HG03196 (cell line): ENCODE results near the gene TMEM132D.

Experiments used
- ATAC-seq: cut with Tn5 transposase; IDR thresholded peaks from one replicate; pipeline ENCODE4 v1.9.1; 2021; ENCODE audit not compliant: unreplicated experiment

Gene TMEM132D

GRCh38 chr12:129605666-129606065 is 298.2 kb downstream of the TMEM132D start:
- ATAC-seq, result no peak

DNA sequence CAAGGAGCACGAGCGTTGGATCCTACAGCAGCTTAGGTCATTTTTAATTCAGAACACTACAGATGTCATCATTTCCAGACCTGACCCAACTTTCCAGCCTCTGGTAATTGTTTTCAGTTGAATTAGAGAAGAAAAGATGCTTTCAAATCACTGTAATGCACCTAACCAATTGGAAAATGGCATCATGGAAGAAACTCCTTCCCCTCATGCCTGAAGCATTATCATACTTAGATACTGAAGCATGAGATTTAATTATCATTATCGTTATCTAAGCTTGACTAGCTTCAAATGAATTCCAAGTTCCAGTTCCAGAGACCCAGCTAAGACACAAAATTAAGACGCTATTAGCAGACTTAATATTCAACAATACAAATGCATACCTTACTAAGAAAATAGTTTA is 299.3 kb downstream of the TMEM132D start:
- ATAC-seq, result no peak

DNA sequence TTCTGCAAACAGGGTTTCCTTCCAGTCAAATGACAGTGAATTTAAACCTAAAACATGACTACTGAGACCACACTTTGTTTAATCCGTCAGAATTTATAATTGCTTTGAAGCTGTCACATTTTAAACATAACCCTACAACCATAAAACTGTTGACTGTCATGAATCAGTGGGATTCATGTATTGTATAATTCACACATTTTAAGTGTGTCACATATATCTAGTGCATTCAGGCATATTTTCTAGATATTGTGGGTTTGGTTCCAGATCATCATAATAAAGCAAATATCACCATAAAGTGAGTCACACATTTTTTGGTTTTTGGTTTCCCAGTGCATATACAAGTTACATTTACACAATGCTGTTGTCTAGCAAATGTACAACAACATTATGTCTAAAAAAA is 304.4 kb downstream of the TMEM132D start:
- ATAC-seq, result no peak

DNA sequence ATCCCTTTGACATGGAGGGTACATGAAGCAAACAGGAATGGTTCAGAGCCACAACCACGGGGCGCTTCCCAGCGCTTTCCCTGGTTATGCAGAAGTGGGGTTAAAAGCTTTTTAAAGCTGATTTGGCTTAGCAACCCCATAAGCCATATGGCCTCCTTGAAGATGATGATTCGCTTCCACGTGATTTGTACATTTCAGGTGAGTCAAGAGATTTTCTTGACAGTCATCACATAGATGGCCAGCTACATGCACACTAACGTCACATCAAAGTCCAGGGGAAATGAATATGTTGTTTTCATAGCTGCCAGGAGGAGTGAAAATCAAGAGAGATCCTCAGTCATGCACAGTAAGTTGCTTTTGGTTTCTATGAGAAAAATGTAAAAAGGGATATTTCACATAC is 309.7 kb downstream of the TMEM132D start:
- no peak for ATAC-seq

- no peak for ATAC-seq
Measured at GRCh38 chr12:129592449-129592848, 311.4 kb downstream of the TMEM132D start.

DNA sequence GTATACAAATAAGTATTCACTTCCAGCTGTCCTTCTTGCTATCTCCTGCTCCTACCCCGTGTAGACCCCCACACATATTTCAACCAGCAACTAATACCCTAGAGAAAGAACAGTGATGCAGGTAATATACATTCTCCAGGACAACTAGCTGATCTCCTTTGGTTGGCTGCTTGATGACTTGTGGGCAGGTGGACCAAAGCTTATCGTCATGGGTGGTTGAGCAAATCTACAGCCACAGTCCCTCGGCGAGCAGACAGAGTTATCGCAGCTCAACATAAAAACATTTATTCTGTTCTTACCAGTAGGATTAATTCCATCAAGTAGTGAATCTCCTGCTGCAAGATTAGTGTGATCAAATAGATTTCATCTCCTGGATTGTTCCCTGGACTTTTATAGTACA is 314.3 kb downstream of the TMEM132D start:
- ATAC-seq, result no peak

GRCh38 chr12:129588142-129588541 is 315.7 kb downstream of the TMEM132D start:
- no peak for ATAC-seq

DNA sequence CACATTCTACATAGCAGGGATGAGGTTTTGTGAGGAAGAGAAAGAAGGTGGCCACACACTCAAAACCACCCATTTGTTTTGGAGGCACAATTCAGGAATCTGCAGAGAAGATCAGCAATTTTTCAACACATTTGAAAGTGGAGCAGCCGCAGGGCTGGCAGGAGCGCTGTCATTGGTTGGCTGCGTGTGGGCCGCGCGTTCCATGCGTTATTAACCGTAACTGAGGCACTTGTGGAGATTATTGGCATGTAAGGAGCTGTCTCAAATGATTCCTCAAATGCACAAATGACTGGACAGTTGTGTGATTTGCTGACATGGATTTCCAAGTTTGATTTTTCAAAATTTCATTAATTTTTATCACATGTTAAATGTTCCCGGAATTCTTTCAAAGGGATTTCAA is 318.5 kb downstream of the TMEM132D start:
- ATAC-seq, result no peak

DNA sequence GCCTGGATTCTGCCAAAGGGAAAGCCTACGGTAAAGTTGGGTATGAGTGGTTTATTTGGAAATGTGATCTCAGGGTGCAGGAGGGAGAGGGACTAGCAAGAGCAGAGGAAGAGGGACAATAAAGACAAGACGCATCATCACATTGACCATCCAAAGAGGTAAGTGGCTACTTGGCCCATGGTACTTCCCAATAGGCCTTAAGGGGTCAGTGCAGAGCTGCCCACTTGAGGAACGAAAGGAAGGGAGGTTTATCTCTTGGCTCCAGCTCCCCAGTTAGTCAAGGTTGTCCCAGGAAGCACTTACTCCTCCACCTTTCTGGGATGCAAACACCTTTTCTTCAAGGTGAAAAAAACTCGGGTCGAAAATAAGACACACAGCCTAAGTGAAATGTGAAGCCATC is 323.9 kb downstream of the TMEM132D start:
- ATAC-seq, result no peak

DNA sequence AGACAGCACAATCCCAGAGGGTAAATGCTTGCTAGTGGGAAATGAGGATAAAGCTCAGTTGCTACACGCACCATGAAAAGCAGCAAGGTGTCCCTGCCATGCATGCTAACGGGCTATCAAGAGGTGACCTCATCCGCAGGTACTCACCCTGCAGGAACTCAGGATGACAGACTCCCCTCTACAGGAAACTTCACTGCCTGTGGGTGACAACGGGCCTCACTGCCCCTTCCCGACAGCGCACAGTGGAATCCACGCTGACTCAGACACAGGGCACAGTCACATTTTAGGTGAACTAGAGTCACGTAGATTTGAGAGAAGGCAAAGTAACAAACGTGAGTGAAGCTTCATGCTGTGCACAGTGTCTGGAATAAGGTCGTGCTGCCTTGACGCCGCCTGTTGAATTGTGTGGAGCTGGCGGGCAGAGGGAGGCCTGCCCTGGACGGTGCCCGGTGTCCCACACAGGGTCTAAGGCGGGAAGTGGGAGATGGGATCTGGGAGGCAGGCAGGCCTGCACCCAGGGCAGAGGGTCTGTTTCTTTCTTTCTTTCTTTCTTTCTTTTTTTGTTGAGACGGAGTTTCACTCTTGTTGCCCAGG is 331.8 kb downstream of the TMEM132D start:
- no peak for ATAC-seq

- ATAC-seq, result no peak
Measured at GRCh38 chr12:129570796-129571400, 332.9 kb downstream of the TMEM132D start.

DNA sequence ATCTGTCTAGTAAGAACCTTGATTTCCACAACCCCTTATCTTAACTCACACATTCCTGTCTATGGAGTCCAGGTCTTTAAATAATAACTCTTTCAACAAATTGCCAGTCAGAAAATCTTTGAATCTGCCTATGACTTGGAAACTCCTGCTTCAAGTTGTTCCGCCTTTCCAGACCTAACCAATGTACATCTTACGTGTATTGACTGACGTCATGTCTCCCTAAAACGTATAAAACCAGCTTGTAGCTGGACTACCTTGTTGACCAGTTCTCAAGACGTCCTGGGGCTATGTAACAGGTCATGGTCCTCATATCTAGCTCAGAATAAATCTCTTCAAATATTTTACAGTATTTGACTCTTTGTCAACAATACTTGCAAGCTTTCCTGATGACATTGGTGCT is 337.0 kb downstream of the TMEM132D start:
- no peak for ATAC-seq

GRCh38 chr12:129564768-129565167 is 339.1 kb downstream of the TMEM132D start:
- ATAC-seq, result no peak

DNA sequence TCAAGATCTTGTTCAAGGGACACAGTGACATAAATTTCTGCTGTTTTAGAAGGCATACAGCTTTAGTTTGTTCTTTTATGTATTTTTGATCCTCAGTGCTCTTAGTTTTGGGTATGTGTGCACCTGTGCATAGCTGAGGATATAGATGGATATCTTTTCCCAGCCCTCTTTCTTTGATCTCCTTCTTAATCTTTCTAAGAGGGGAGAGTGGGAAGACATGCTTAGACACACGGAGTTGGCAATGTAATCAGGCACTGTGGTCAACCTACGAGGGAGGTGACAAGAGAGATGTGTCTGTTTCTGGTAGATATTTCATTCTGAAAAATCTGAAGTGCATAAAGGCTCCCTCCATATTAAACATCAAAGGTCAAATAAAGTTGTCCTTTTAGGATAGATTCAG is 340.6 kb downstream of the TMEM132D start:
- no peak for ATAC-seq

- no peak for ATAC-seq
Measured at GRCh38 chr12:129561304-129561703, 342.5 kb downstream of the TMEM132D start.

- no peak for ATAC-seq
Measured at GRCh38 chr12:129559776-129560175, 344.0 kb downstream of the TMEM132D start.

DNA sequence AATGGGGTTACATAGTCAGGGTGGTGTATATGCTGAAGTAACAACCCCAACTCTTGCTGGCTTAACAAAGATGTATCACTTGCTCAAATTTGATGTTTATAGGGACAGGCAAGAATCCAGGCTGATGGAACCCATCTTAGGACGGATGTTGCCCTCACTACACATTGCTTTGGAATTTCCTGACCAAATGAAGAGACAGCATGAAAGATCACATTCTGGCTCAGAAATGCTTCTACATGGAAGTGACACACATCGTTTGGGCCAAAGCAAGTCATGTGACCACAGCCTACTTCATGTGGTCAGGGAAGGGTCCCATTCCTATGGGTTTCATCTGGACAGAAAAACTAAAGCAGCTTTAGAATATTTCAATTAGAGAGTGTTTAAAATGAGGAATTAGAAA is 345.8 kb downstream of the TMEM132D start:
- ATAC-seq, result no peak

DNA sequence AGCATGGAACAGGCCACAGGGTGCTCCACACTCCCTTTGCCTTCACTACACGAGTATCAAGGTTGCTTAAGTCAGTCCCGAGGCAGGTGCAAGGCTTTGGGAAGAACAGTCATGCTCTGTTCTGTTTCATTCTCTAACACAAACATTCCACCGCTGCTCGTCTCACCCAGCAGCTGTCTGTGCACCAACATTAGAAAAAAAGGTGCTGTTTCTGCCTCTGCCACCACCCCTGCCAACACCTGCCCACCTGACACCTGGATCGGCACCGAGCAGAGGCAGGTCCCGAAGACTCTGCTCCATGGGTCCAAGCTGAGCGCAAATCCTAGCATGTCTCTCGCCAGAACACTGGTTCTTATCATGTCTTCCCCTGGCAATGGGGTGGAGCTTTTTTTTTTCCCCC is 347.7 kb downstream of the TMEM132D start:
- no peak for ATAC-seq

GRCh38 chr12:129552996-129553750 is 350.7 kb downstream of the TMEM132D start:
- no peak for ATAC-seq

GRCh38 chr12:129551441-129551840 is 352.4 kb downstream of the TMEM132D start:
- no peak for ATAC-seq

GRCh38 chr12:129550353-129550752 is 353.5 kb downstream of the TMEM132D start:
- no peak for ATAC-seq

GRCh38 chr12:129549656-129550055 is 354.2 kb downstream of the TMEM132D start:
- ATAC-seq, result no peak
